ENCODE measurements around the gene DLG3.
A peak's percentile ranks its signal among the peaks of the same experiment; 100 is the strongest.

GRCh38 chrX:70554081-70554480 lies 109.4 kb downstream of the DLG3 start:
- TF ChIP-seq, protein P1, sequence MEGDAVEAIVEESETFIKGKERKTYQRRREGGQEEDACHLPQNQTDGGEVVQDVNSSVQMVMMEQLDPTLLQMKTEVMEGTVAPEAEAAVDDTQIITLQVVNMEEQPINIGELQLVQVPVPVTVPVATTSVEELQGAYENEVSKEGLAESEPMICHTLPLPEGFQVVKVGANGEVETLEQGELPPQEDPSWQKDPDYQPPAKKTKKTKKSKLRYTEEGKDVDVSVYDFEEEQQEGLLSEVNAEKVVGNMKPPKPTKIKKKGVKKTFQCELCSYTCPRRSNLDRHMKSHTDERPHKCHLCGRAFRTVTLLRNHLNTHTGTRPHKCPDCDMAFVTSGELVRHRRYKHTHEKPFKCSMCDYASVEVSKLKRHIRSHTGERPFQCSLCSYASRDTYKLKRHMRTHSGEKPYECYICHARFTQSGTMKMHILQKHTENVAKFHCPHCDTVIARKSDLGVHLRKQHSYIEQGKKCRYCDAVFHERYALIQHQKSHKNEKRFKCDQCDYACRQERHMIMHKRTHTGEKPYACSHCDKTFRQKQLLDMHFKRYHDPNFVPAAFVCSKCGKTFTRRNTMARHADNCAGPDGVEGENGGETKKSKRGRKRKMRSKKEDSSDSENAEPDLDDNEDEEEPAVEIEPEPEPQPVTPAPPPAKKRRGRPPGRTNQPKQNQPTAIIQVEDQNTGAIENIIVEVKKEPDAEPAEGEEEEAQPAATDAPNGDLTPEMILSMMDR (conservative IDR thresholded peaks at IDR 0.05), result peak; percentile 42
- TF ChIP-seq ZFX (IDR thresholded peaks at IDR 0.05), result no peak
